Thyroid gland (tissue), 4 donors: ENCODE measurements around the gene ABCA12. TPM values are rescaled to one million over a fixed set of nuclear protein-coding genes. Genes with fewer than 3 reads are reported as not detected.

ENCODE experiments used
- DNase-seq, 2 donors: peaks; one replicate each; pipeline ENCODE4 v3.0.0-alpha.2; 2019
- H3K27ac ChIP-seq, 3 donors: fragments of 200-600 bp; sonication (generic); 1 replicate in 2 of 3; 2 replicates in 1 of 3; pipeline ENCODE4 v1.5.1; 2016 to 2019; ENCODE audit warnings: mild to moderate bottlenecking in 1 of 3, moderate library complexity in 1 of 3
- H3K27me3 ChIP-seq: fragments of 200-600 bp; sonication (generic); one replicate; pipeline ENCODE4 v1.5.1; 2019
- H3K36me3 ChIP-seq, 2 donors: fragments of 200-600 bp; sonication (generic); one replicate each; pipeline ENCODE4 v1.5.1; 2016 to 2019
- H3K4me1 ChIP-seq, 2 donors: fragments of 200-600 bp; sonication (generic); one replicate each; pipeline ENCODE4 v1.5.1; 2017 to 2019
- H3K4me3 ChIP-seq, 3 donors: fragments of 200-600 bp; sonication (generic); replicated peaks in 1 of 3; 1 replicate in 2 of 3; 2 replicates in 1 of 3; pipeline ENCODE4 v1.5.1; 2016; ENCODE audit warnings: mild to moderate bottlenecking in 1 of 3
- H3K9me3 ChIP-seq: fragments of 200-600 bp; sonication (generic); one replicate; pipeline ENCODE4 v1.5.1; 2017
- POLR2A ChIP-seq, 2 donors: fragments of 450-650 bp; IDR thresholded peaks; one replicate each; pipeline ENCODE4 v1.6.1; 2017; ENCODE audit warnings: antibody characterized with exemption in 2 of 2, mild to moderate bottlenecking in 2 of 2, moderate library complexity in 1 of 2
- WGBS, 2 donors: methylation state at CpG; one replicate each; pipeline ENCODE4 v1.1.5; 2017; 5-methylcytosine and 5-hydroxymethylcytosine counted together
- intact Hi-C: fragments of 100-400 bp; cut with DNase I; formaldehyde crosslinking; loops from one replicate; pipeline ENCODE4 v1.15.1; 2023
- total RNA-seq, 4 donors: library from RNA; depleted of rRNA; stranded (reverse); fragments of >200 nt; gene quantifications; one replicate each; pipeline ENCODE4 v1.2.3, GENCODE V29; 2016
- TF ChIP-seq, protein P1 (sequence below), 6 experiments: fragments of 200-600 bp in 3 of 6; fragments of 450-650 bp in 3 of 6; sonication (generic) in 3 of 6; IDR thresholded peaks; one replicate each; pipeline ENCODE4 v1.5.1; 2016 to 2019; ENCODE audit warnings: antibody characterized with exemption in 6 of 6, mild to moderate bottlenecking in 2 of 6, inconsistent platforms in 1 of 6, moderate library complexity in 1 of 6

ABCA12 gene
- total RNA-seq, 4 donors from 2014 or later, result not detected

DNA sequence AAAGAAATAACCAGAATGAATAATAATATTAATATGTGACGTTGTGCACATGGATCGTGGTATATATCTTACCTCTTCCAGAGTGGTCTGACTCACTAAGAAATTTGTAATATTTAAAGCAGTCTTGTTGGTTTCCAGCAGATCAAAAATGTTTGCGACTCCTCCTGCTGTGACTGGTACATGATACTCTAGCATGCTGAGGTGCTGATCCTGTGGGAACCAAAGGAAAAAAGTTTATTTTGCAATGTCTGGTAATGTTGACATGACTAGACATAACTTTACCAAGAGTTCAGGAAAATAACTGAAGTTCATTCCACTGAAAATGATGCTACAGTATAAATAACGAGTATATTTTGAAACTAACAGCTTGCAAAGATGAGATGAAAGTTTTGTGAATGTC lies 204.4 kb downstream of the ABCA12 start:
- no peaks in the 10 kb centered on the region for H3K27me3 ChIP-seq
- no peak overlapping the region for H3K27ac ChIP-seq
- no peak overlapping the region for H3K4me3 ChIP-seq
- no peak for DNase-seq
- intact Hi-C loops, result no loop called here
- H3K36me3 ChIP-seq, result no peaks in the 10 kb centered on the region
- WGBS, 2 donors, result 86 to 89% methylated on average over 4 of the region's 4 CpGs
- TF ChIP-seq, protein P1, sequence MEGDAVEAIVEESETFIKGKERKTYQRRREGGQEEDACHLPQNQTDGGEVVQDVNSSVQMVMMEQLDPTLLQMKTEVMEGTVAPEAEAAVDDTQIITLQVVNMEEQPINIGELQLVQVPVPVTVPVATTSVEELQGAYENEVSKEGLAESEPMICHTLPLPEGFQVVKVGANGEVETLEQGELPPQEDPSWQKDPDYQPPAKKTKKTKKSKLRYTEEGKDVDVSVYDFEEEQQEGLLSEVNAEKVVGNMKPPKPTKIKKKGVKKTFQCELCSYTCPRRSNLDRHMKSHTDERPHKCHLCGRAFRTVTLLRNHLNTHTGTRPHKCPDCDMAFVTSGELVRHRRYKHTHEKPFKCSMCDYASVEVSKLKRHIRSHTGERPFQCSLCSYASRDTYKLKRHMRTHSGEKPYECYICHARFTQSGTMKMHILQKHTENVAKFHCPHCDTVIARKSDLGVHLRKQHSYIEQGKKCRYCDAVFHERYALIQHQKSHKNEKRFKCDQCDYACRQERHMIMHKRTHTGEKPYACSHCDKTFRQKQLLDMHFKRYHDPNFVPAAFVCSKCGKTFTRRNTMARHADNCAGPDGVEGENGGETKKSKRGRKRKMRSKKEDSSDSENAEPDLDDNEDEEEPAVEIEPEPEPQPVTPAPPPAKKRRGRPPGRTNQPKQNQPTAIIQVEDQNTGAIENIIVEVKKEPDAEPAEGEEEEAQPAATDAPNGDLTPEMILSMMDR (IDR thresholded peaks at IDR 0.05), result no peak
- no peak for TF ChIP-seq POLR2A (IDR thresholded peaks at IDR 0.05)
- H3K4me1 ChIP-seq, result no peaks in the 10 kb centered on the region
- H3K9me3 ChIP-seq, result no peaks in the 10 kb centered on the region

DNA sequence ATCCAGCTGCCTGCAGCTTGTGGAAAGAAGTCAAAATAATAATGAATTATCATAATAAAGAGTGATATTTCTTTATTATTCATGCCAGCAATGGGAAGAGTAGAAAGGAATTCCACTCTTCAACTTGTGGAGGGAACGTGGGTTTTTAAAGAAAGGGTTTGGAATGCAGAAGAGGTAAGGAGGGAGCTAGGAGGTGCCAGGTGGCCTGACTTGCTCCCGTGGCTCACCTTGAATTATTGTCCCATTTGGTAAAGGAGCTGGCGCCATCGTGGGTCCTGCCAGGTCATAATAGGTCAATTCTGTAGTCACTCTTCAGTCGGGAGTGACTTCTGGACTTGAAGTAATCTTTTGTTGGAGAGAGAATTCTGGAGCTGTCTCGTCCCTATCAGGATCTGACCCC lies 233.8 kb downstream of the ABCA12 start:
- H3K27me3 ChIP-seq, result no peaks in the 10 kb centered on the region
- H3K36me3 ChIP-seq, result no peaks in the 10 kb centered on the region
- no peaks in the 10 kb centered on the region for H3K9me3 ChIP-seq
- no peak overlapping the region for H3K4me3 ChIP-seq
- TF ChIP-seq POLR2A (IDR thresholded peaks at IDR 0.05), result no peak
- TF ChIP-seq, protein P1 (IDR thresholded peaks at IDR 0.05), result no peak
- intact Hi-C loops, result no loop called here
- H3K4me1 ChIP-seq, result no peaks in the 10 kb centered on the region
- H3K27ac ChIP-seq, result no peak overlapping the region
- WGBS, 2 donors, result 60 to 66% methylated on average over 6 of the region's 6 CpGs
- no peak for DNase-seq

DNA sequence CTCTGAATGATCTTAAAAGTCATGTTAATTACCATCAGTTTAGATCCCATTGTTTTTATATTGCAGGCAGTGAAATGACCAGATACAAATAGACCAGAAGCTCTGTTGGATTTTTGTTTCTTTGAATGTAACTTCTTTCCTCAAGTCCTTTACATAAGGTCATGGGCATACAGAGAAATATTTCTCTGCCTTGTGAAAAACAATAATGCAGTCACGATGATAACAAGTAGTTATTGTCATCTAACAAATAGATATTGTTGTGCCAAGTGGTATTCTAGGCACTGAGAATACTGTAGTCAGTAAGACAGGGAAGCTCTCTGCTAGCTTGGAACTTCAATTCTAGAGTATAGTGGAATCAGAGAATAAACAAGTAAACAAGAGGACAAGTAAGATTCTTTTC lies 234.2 kb downstream of the ABCA12 start:
- H3K4me3 ChIP-seq, result no peak overlapping the region
- H3K4me1 ChIP-seq, result no peaks in the 10 kb centered on the region

DNA sequence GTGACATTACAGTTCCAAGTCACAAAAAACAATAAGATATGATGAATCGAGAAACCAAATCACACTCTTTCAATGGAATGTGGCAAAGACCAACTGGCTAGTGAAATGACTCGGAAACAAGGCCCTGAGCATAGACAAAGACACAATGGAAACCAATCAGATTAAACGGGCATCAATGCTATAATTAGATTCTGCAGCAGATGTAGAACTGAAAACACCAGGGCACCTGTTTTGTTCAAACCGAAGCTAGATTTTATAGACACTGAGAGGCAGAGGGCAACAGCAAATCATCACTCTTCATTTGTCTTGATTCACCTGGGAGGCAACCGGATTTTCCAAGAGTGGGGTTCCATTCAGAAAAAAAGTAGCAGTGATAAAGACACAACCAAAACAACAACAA lies 236.1 kb downstream of the ABCA12 start:
- H3K27me3 ChIP-seq, result no peaks in the 10 kb centered on the region
- no peaks in the 10 kb centered on the region for H3K9me3 ChIP-seq
- DNase-seq, result no peak
- H3K4me3 ChIP-seq, result no peak overlapping the region
- TF ChIP-seq, protein P1 (IDR thresholded peaks at IDR 0.05), result no peak
- no peak for TF ChIP-seq POLR2A (IDR thresholded peaks at IDR 0.05)
- 90 to 92% methylated on average over 5 of the region's 5 CpGs for WGBS, 2 donors
- H3K27ac ChIP-seq, result no peak overlapping the region
- intact Hi-C loops, result no loop called here
- H3K36me3 ChIP-seq, result no peaks in the 10 kb centered on the region
- no peaks in the 10 kb centered on the region for H3K4me1 ChIP-seq

More for the DNA sequence above, 234.2 kb downstream of the ABCA12 start:
- intact Hi-C loops, result no loop called here
- no peak for TF ChIP-seq POLR2A (IDR thresholded peaks at IDR 0.05)
- TF ChIP-seq, protein P1 (IDR thresholded peaks at IDR 0.05), result no peak
- H3K27me3 ChIP-seq, result no peaks in the 10 kb centered on the region
- no peak overlapping the region for H3K27ac ChIP-seq
- H3K9me3 ChIP-seq, result no peaks in the 10 kb centered on the region
- DNase-seq, result no peak
- WGBS, 2 donors, result 90 to 91% methylated on average over 1 of the region's 1 CpG
- no peaks in the 10 kb centered on the region for H3K36me3 ChIP-seq

- TF ChIP-seq POLR2A (IDR thresholded peaks at IDR 0.05), result no peak
- TF ChIP-seq, protein P1 (IDR thresholded peaks at IDR 0.05), result no peak
Observed at GRCh38 chr2:214899751-214900150, 238.7 kb downstream of the ABCA12 start.

More at GRCh38 chr2:214899751-214900150, 238.7 kb downstream of the ABCA12 start:
- H3K4me3 ChIP-seq, result no peak overlapping the region
- no peak for DNase-seq
- no peaks in the 10 kb centered on the region for H3K4me1 ChIP-seq
- intact Hi-C loops, result no loop called here
- no peaks in the 10 kb centered on the region for H3K36me3 ChIP-seq
- H3K27me3 ChIP-seq, result no peaks in the 10 kb centered on the region
- 86 to 92% methylated on average over 4 of the region's 4 CpGs for WGBS, 2 donors
- no peak overlapping the region for H3K27ac ChIP-seq
- no peaks in the 10 kb centered on the region for H3K9me3 ChIP-seq
